ENCODE data around the gene SEH1L. TPM values are rescaled to one million over a fixed set of nuclear protein-coding genes. Genes with fewer than 3 reads are reported as not detected.

The SEH1L gene
- polyA plus RNA-seq: 83.7 and 90.7 TPM in 2 replicates

GRCh38 chr18:12947285-12948049 is at the start of gene SEH1L:
Gene SEH1L (plus strand): TSS chr18:12948011. CDS start chr18:12948122, 111 bp downstream.

DNA sequence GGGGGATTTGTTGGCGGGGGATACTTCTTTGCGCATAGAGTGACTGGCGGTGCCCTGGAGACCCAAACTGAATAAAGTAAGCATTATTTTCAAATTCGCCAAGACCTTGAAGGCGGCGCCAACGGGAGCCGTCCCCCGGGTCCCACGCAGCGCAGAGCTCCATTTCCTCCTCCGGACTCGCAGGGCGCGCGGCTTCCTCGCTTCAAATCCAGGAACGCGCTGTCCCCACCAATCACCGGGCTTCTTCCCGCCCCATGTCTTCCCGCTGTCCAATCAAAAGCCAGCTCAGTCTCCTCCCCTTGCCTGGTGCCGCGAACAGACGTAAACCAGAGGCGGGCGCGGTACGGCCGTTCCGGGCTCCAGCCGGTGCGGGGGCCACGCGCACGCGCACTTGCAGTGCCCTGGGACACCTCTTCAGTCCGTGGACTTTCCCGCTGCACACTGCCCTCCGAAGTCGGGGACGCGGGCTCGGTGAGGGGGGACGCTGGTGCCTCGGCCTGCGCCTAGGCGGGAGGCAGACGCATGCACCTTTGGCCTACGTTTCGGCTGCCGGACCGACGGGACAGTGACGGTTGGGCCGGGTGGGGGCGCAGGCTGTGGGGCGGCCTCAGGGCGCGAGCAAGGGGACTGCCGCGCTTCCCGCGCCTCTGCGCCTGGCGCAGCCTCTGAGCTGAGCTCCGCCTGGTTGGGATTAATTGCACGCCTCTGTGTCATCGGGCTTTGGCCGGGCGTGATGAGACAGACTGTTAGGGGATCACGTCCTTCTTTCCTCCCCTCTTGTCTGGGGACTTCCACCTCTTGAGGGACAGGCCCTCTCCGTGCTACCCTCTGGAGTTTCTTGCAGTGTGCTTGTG is 43.4 kb downstream of the SEH1L start, which contains the start of gene CEP192:
CEP192 (plus strand) TSS at position 396 of the 854 bp plus-strand sequence. CDS start 8,063 bp downstream, outside the sequence.

Other genes with a start within 250 kb of the SEH1L start
- gene CEP76, start 245.3 kb upstream of the SEH1L start, polyA plus RNA-seq: 509 and 524 TPM in 2 replicates
- gene PSMG2, start 245.0 kb upstream of the SEH1L start, polyA plus RNA-seq: 312 and 321 TPM in 2 replicates
- 419 and 446 TPM in 2 replicates for gene PTPN2, start 63.8 kb upstream of the SEH1L start, polyA plus RNA-seq
- 9.7 and 11.2 TPM in 2 replicates for gene CEP192, start 43.4 kb downstream of the SEH1L start, polyA plus RNA-seq